ENCODE measurements around the gene DIP2C. TPM values are rescaled to one million over a fixed set of nuclear protein-coding genes. Genes with fewer than 3 reads are reported as not detected.
"Not testable (repeated sequence)": the region's sequence is repeated elsewhere in the genome, so short reads cannot be mapped to it uniquely, and the experiment has no call there.

Gene DIP2C
- total RNA-seq, 4 donors from 2014 or later = 13.4 to 32.0 (median 18.4) TPM

DNA sequence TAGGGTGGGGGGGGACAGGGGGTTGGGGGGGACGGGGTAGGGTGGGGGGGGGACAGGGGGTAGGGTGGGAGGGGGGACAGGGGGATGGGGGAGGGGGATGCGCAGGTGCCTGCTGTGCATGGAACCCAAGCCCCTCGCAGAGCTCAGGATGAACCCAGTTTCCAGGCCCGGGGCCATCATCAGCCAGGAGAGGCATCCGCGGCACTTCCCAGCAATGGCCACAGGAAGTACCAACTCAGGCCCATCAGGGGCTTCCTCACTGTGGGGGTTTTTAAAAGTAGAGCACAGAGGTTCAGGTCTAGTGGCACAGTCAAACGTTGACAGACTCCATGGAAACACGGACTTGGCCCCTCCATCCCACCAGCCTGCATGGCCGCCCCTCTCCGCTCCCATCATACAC lies 172.7 kb downstream of the DIP2C start:
- DNase-seq = no peak
- Histone ChIP-seq H3K27me3 (no peaks in the 10 kb centered on the region), H3K27ac (no peak overlapping the region), H3K4me3 (no peak overlapping the region), H3K4me1 (peaks cover under 1 to 21% (median 8%) of the 10 kb centered on the region in 4 donors), H3K36me3 (no peaks in the 10 kb centered on the region), H3K9me3 (no peaks in the 10 kb centered on the region)
- TF ChIP-seq, protein P1, sequence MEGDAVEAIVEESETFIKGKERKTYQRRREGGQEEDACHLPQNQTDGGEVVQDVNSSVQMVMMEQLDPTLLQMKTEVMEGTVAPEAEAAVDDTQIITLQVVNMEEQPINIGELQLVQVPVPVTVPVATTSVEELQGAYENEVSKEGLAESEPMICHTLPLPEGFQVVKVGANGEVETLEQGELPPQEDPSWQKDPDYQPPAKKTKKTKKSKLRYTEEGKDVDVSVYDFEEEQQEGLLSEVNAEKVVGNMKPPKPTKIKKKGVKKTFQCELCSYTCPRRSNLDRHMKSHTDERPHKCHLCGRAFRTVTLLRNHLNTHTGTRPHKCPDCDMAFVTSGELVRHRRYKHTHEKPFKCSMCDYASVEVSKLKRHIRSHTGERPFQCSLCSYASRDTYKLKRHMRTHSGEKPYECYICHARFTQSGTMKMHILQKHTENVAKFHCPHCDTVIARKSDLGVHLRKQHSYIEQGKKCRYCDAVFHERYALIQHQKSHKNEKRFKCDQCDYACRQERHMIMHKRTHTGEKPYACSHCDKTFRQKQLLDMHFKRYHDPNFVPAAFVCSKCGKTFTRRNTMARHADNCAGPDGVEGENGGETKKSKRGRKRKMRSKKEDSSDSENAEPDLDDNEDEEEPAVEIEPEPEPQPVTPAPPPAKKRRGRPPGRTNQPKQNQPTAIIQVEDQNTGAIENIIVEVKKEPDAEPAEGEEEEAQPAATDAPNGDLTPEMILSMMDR (IDR thresholded peaks at IDR 0.05) = no peak
- no peak for TF ChIP-seq POLR2AphosphoS5 (IDR thresholded peaks at IDR 0.05)
- TF ChIP-seq EP300 (IDR thresholded peaks at IDR 0.05; ENCODE audit: low read depth) = no peak
- no peak for TF ChIP-seq POLR2A (IDR thresholded peaks at IDR 0.05)
- in situ Hi-C loops (cut with MboI; ENCODE audit: low pct_ligation_motif_present in 1 of 4, low pct_unique_long_range_greater_than_20kb in 1 of 4, low sequenced_read_pairs in 3 of 4) (loop anchor here in 2 of 4 donors (25.0 kb wide), 2 partner anchors 171 to 271 kb away; partner anchors contain the start of gene DIP2C (in 1 of the 2)), intact Hi-C loops (cut with DNase I; ENCODE audit: low total_unique reads) (no loop called here)
- 82 to 100% methylated on average over 2 to 9 of the region's 10 CpGs for WGBS, 2 donors (ENCODE audit: low coverage in 1 of 2)

DNA sequence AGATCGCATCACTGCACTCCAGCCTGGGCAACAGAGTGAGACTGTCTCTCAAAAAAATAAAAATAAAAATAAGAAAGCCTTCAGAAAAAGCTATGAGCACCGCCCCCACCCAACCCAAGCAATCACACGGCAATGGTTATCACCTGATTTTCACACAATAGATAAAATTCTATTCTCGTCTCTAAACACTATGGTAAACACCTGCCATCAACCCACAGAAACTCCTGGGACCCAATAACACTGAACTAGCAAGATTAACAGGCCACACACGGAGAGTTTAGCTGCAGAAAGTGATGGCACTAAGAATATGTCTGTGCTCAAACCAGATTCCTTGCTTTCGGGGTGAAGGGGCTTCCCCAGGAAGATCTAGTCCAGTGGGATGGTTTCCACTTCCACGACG lies 173.8 kb downstream of the DIP2C start:
- no peak for DNase-seq
- Histone ChIP-seq H3K4me3 (no peak overlapping the region), H3K27ac (no peak overlapping the region), H3K4me1 (peaks cover 4 to 22% (median 11%) of the 10 kb centered on the region in 4 donors), H3K27me3 (no peaks in the 10 kb centered on the region), H3K9me3 (no peaks in the 10 kb centered on the region), H3K36me3 (no peaks in the 10 kb centered on the region)
- WGBS, 2 donors (ENCODE audit: low coverage in 1 of 2) = 72 to 78% methylated on average over 4 to 8 of the region's 8 CpGs
- intact Hi-C loops (cut with DNase I; ENCODE audit: low total_unique reads) = no loop called here
- in situ Hi-C loops (cut with MboI; ENCODE audit: low pct_ligation_motif_present in 1 of 4, low pct_unique_long_range_greater_than_20kb in 1 of 4, low sequenced_read_pairs in 3 of 4) = loop anchor here in 2 of 4 donors (25.0 kb wide), 2 partner anchors 172 to 272 kb away; partner anchors contain the start of gene DIP2C (in 1 of the 2)
- TF ChIP-seq POLR2AphosphoS5 (IDR thresholded peaks at IDR 0.05) (no peak), EP300 (IDR thresholded peaks at IDR 0.05; ENCODE audit: low read depth) (no peak)
- TF ChIP-seq, protein P1 (IDR thresholded peaks at IDR 0.05) = no peak

DNA sequence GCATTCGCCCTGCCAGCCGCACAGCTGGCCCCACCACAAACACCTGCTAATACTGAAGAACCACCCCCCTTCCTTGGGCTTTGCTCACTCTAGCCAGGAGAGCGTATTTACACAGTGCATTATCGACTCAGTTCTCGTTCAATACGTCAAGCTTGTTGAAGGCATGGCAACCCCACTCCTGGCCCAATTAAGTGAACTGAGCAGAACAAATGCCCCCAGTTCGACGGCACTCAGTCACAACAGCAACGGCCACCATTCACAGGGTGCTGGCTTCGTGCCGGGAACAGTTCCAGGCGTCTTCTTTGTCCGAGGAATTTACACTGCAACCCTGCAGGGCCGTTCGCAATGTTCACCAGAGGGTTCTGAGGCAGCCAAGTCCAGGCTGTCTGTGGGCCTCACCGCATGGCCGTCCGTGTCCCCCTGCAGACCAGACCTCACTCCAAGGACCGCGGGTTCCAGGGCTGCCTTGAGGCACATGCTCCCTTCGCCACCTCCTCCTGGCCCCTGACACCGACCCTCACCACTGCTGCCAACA lies 175.3 kb downstream of the DIP2C start:
- Histone ChIP-seq H3K27ac (peak overlapping the region; percentile 54 to 65 (median 61)), H3K4me1 (peaks cover 4 to 22% (median 16%) of the 10 kb centered on the region in 4 donors), H3K27me3 (no peaks in the 10 kb centered on the region), H3K4me3 (no peak overlapping the region), H3K36me3 (no peaks in the 10 kb centered on the region), H3K9me3 (no peaks in the 10 kb centered on the region)
- 27 to 78% methylated on average over 3 to 22 of the region's 22 CpGs for WGBS, 2 donors (ENCODE audit: low coverage in 1 of 2)
- TF ChIP-seq POLR2A (IDR thresholded peaks at IDR 0.05) (no peak), POLR2AphosphoS5 (IDR thresholded peaks at IDR 0.05) (no peak), EP300 (IDR thresholded peaks at IDR 0.05; ENCODE audit: low read depth) (no peak)
- TF ChIP-seq, protein P1 (IDR thresholded peaks at IDR 0.05) = no peak
- intact Hi-C loops (cut with DNase I; ENCODE audit: low total_unique reads) (loop anchor here (5.0 kb wide), 1 partner anchor 173 kb away; the partner anchor contains the start of gene DIP2C), in situ Hi-C loops (cut with MboI; ENCODE audit: low pct_ligation_motif_present in 1 of 4, low pct_unique_long_range_greater_than_20kb in 1 of 4, low sequenced_read_pairs in 3 of 4) (loop anchor here in 2 of 4 donors (25.0 kb wide), 2 partner anchors 173 to 273 kb away; partner anchors contain the start of gene DIP2C (in 1 of the 2))
- DNase-seq = no peak

DNA sequence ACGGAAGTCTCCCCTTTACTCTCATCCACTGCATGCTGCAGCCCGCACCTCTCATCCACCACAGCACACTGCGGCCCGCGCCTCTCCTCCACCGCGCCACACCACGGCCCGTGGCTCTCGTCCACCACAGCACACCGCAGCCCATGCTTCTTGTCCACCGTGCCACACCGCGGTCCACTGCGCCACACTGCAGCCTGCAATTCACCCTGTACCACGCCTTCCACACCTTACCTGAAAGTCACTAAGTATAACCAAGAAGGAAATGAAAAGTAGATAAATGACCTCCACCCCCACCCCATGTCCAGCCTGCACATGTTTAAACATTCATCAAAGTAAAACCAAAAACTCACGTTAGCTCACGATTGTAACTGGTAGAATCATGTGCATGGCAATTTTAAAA lies 176.1 kb downstream of the DIP2C start:
- Histone ChIP-seq H3K9me3 (no peaks in the 10 kb centered on the region), H3K36me3 (no peaks in the 10 kb centered on the region), H3K27me3 (no peaks in the 10 kb centered on the region), H3K27ac (peak overlapping the region; percentile 54 to 65 (median 61)), H3K4me3 (peak overlapping the region in 2 of 4 donors; percentile 2 to 6), H3K4me1 (peaks cover 4 to 22% (median 17%) of the 10 kb centered on the region in 4 donors)
- TF ChIP-seq, protein P1 (IDR thresholded peaks at IDR 0.05) = no peak
- TF ChIP-seq EP300 (IDR thresholded peaks at IDR 0.05; ENCODE audit: low read depth) (no peak), POLR2A (IDR thresholded peaks at IDR 0.05) (no peak), POLR2AphosphoS5 (IDR thresholded peaks at IDR 0.05) (no peak)
- intact Hi-C loops (cut with DNase I; ENCODE audit: low total_unique reads) (loop anchor here (5.0 kb wide), 1 partner anchor 174 kb away; the partner anchor contains the start of gene DIP2C), in situ Hi-C loops (cut with MboI; ENCODE audit: low pct_ligation_motif_present in 1 of 4, low pct_unique_long_range_greater_than_20kb in 1 of 4, low sequenced_read_pairs in 3 of 4) (loop anchor here in 2 of 4 donors (25.0 kb wide), 2 partner anchors 174 to 274 kb away; partner anchors contain the start of gene DIP2C (in 1 of the 2))
- peak; percentile 52 for DNase-seq
- 34 to 40% methylated on average over 1 to 18 of the region's 18 CpGs for WGBS, 2 donors (ENCODE audit: low coverage in 1 of 2)

DNA sequence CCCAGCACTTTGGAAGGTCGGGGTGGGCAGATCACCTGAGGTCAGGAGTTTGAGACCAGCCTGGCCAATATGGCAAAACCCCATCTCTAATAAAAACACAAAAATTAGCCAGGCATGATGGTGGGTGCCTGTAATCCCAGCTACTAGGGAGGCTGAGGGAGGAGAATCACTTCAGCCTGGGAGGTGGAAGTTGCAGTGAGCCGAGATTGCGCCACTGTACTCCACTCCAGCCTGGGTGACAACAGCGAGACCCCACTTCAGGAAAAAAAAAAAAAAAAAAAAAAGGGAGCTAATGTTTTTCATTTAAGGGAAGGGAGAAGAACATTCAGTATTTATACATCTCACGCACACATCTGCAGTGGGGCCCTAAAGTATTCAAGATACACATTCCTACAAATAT lies 176.8 kb downstream of the DIP2C start:
- not testable (repeated sequence) for H3K27me3 ChIP-seq, DNase-seq, H3K9me3 ChIP-seq, H3K4me3 ChIP-seq, H3K36me3 ChIP-seq
- intact Hi-C loops (cut with DNase I; ENCODE audit: low total_unique reads) = loop anchor here (5.0 kb wide), 1 partner anchor 175 kb away; the partner anchor contains the start of gene DIP2C
- in situ Hi-C loops (cut with MboI; ENCODE audit: low pct_ligation_motif_present in 1 of 4, low pct_unique_long_range_greater_than_20kb in 1 of 4, low sequenced_read_pairs in 3 of 4) = loop anchor here in 2 of 4 donors (25.0 kb wide), 2 partner anchors 175 to 275 kb away; partner anchors contain the start of gene DIP2C (in 1 of the 2)
- WGBS, 2 donors (ENCODE audit: low coverage in 1 of 2) = 81 to 93% methylated on average over 3 to 5 of the region's 5 CpGs
- peak overlapping the region; percentile 54 to 74 (median 57) for H3K27ac ChIP-seq
- H3K4me1 ChIP-seq = peaks cover 4 to 22% (median 17%) of the 10 kb centered on the region in 4 donors

Measured in transverse colon (tissue), 4 donors.